SK-N-MC (cell line): ENCODE data around the gene NPAS1.

Source experiments
- EZH2 ChIP-seq: fragments of 200-600 bp; sonication (generic); IDR thresholded peaks from one replicate; pipeline ENCODE4 v1.6.1; 2017; ENCODE audit warnings: antibody characterized with exemption
- FOXP2 ChIP-seq: optimal IDR thresholded peaks from 2 replicates; pipeline ENCODE3; 2011; ENCODE audit warnings: mild to moderate bottlenecking, moderate library complexity; ENCODE audit not compliant: insufficient read depth; ENCODE audit errors: extremely low read length, control extremely low read depth
- POLR2AphosphoS5 ChIP-seq: IDR thresholded peaks from 2 replicates; pipeline ENCODE4 v1.6.1; 2012; ENCODE audit warnings: mild to moderate bottlenecking, low read depth, low read length, borderline replicate concordance

DNA sequence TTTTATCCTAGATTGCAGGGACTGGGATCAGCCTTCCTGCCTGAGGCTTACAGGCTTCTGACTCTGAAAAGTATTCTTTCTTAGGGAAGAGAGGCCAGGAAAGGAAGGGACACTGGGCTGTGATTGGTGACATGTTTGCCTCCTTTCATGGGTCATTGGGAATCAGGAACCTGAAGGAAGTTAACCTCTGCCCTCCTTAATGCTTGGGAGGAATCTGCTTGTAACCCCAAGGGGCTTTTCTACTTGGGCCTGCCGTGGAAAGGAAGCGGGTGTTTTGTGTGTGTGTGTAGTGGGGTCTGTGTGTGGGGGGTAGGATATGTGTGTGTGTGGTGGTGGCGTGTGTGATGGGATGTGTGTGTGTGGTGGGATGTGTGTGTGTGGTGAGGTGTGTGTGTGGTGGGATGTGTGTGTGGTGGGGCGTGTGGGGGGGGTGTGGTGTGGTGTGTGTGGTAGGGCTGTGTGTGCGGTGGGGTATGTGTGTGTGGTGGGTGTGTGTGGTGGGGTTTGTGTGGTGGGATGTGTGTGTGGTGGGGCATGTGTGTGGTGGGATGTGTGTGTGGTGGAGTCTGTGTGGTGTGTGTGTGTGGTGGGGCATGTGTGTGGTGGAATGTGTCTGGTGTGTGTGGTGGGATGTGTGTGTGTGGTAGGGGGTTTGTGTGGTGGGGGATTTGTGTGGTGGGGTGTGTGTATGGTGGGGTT is 41.3 kb upstream of the NPAS1 start:
- TF ChIP-seq EZH2 (no peak), POLR2AphosphoS5 (no peak), FOXP2 (no peak)
